Spinal cord (tissue), 10 donors: ENCODE results near the gene TEAD2. TPM values are rescaled to one million over a fixed set of nuclear protein-coding genes. Genes with fewer than 3 reads are reported as not detected.

Experiments
- DNase-seq, 6 donors: peaks; one replicate each; pipeline versions ENCODE4 v3.0.0 to v3.0.0-alpha.2; 2013 to 2015; ENCODE audit warnings: low spot score in 6 of 6, low read depth in 4 of 6
- H3K27ac ChIP-seq: one replicate; pipeline ENCODE4 v1.5.1; 2013; ENCODE audit warnings: low read depth, low read length, control low read depth
- H3K27me3 ChIP-seq: one replicate; pipeline ENCODE4 v1.6.1; 2013; ENCODE audit warnings: low read length; ENCODE audit not compliant: control insufficient read depth, insufficient read depth
- H3K36me3 ChIP-seq: one replicate; pipeline ENCODE4 v1.6.1; 2013; ENCODE audit warnings: low read length; ENCODE audit not compliant: control insufficient read depth, insufficient read depth
- H3K4me1 ChIP-seq: one replicate; pipeline ENCODE4 v1.6.1; 2013; ENCODE audit warnings: low read length; ENCODE audit not compliant: control insufficient read depth, insufficient read depth
- H3K4me3 ChIP-seq: one replicate; pipeline ENCODE4 v1.5.1; 2013; ENCODE audit warnings: low read depth, low read length, control low read depth
- H3K9me3 ChIP-seq: one replicate; pipeline ENCODE4 v1.6.1; 2013; ENCODE audit warnings: low read length; ENCODE audit not compliant: control insufficient read depth, insufficient read depth
- WGBS: methylation state at CpG from one replicate; pipeline ENCODE4 v1.1.5; 2013; ENCODE audit warnings: missing lambda C conversion rate; ENCODE audit not compliant: insufficient coverage; 5-methylcytosine and 5-hydroxymethylcytosine counted together
- polyA plus RNA-seq, 2 donors: library from polyadenylated mRNA; unstranded; fragments of 120-200 nt; gene quantifications; one replicate each; pipeline ENCODE4 v1.2.1, GENCODE V29; 2013; ENCODE audit not compliant: insufficient read length in 2 of 2
- total RNA-seq, 2 donors: library from RNA; depleted of rRNA in 1 of 2; stranded (reverse); fragments of 120-200 nt in 1 of 2; fragments of >200 nt in 1 of 2; gene quantifications; one replicate each; pipeline versions ENCODE4 v1.2.3 to v1.2.4, GENCODE V29; 2013 to 2014
- donor health status: healthy.

The TEAD2 gene
- total and polyA plus RNA-seq, 4 donors, result 10.6 to 35.6 (median 33.3) TPM

DNA sequence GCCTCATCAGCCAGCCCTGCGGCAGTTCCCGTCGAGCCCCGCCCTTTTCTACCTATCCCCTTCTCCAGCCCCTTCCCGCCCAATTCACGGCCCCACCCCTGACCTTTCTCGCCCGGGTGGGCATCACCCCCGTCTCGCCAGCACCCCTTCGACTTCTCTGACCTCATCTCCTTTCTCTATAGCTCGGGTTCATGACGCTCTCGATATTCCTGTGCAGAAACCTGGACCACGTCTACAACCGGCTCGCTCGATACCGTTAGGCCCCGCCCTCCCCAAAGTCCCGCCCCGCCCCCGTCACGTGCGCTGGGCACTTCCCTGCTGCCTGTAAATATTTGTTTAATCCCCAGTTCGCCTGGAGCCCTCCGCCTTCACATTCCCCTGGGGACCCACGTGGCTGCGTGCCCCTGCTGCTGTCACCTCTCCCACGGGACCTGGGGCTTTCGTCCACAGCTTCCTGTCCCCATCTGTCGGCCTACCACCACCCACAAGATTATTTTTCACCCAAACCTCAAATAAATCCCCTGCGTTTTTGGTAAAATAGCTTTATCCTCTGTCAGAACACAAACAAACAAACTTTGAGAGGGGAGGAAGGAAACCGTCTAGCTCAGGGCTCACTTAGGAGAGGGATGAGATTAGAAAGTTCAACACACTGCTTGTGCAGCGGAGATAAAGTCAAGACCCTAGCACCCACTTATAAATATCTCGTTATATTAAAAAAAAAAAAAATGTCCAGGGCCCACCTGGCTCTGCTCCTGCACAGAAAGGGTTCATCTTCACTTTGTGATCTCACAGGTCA lies 21.9 kb downstream of the TEAD2 start:
- DNase-seq, result peak in 2 of 6 donors; percentile 41 to 79

DNA sequence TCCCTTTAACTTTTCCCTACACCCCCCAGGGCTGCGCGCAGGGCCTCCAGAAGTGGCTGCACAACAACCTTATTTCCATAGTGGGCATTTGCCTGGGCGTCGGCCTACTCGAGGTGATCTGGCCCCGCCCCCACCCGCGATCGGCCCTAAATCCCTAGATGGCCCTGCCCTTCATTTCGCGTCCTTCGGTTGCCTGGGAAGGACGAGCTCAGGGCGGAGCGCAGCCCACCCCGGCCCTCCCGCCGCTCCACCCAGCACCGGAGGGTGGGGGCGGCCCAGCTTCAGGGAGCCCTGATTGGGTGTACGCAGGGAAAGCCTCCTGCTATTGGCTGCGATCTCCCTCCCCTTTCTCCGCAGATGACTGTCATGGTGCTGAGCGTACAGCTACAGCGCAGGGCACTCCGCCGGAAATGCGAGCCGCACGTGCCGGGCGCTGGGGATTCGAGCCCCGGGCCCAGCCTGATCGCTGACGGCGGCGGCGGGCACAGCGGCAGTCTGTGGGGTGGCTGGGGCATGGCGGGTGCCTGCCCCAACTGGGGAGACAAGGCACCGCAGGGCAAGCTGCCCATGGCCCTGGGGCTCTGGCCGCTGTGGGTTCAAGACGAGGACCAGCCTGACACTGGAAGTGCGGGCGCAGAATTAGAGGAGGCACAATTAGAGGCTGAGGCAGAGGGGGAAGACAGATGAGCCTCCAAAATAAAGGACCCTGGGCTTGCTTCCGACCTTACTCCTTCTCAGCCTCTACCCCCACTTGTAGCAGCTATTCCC lies 22.7 kb downstream of the TEAD2 start:
- H3K9me3 ChIP-seq, result no peaks in the 10 kb centered on the region
- peak overlapping the region; percentile 69 for H3K27ac ChIP-seq
- H3K4me3 ChIP-seq, result peak overlapping the region; percentile 31
- peaks cover 33% of the 10 kb centered on the region for H3K36me3 ChIP-seq
- 3% methylated on average over 45 of the region's 47 CpGs for WGBS
- peaks cover 4% of the 10 kb centered on the region for H3K27me3 ChIP-seq
- peak; percentile 76 to 99 (median 87) for DNase-seq
- peaks cover 33% of the 10 kb centered on the region for H3K4me1 ChIP-seq

More for the DNA sequence above, 21.9 kb downstream of the TEAD2 start:
- Histone ChIP-seq H3K36me3 (peaks cover 34% of the 10 kb centered on the region), H3K27me3 (peaks cover 4% of the 10 kb centered on the region), H3K4me3 (peak overlapping the region; percentile 28), H3K27ac (peak overlapping the region; percentile 69), H3K4me1 (peaks cover 37% of the 10 kb centered on the region), H3K9me3 (no peaks in the 10 kb centered on the region)
- 9% methylated on average over 32 of the region's 36 CpGs for WGBS

DNA sequence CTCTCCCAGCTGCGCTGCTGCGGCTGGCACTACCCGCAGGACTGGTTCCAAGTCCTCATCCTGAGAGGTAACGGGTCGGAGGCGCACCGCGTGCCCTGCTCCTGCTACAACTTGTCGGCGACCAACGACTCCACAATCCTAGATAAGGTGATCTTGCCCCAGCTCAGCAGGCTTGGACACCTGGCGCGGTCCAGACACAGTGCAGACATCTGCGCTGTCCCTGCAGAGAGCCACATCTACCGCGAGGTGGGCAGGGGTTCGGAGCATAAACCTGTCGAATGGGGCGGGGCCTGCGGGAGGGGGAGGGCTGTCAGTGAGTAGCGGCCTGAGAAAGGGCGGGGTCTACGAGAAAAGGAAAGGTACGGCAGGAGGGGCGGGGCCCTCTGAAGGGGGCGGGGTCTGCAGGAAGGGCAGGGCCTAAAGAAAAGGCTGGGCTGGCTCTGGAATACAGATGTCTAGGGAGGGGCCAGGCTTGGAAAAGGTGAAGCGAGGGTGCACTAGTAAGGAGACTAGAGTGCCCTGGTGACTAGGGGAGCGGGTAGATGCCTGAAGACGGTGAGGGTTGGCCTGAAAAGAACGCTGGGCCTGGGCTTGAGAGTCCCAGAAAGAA lies 23.4 kb downstream of the TEAD2 start:
- WGBS, result 3% methylated on average over 28 of the region's 30 CpGs
- Histone ChIP-seq H3K4me3 (peak overlapping the region; percentile 31), H3K27ac (peak overlapping the region; percentile 11), H3K27me3 (peaks cover 4% of the 10 kb centered on the region), H3K9me3 (no peaks in the 10 kb centered on the region), H3K36me3 (peaks cover 30% of the 10 kb centered on the region), H3K4me1 (peaks cover 33% of the 10 kb centered on the region)
- peak in 3 of 6 donors; percentile 48 to 91 (median 61) for DNase-seq

DNA sequence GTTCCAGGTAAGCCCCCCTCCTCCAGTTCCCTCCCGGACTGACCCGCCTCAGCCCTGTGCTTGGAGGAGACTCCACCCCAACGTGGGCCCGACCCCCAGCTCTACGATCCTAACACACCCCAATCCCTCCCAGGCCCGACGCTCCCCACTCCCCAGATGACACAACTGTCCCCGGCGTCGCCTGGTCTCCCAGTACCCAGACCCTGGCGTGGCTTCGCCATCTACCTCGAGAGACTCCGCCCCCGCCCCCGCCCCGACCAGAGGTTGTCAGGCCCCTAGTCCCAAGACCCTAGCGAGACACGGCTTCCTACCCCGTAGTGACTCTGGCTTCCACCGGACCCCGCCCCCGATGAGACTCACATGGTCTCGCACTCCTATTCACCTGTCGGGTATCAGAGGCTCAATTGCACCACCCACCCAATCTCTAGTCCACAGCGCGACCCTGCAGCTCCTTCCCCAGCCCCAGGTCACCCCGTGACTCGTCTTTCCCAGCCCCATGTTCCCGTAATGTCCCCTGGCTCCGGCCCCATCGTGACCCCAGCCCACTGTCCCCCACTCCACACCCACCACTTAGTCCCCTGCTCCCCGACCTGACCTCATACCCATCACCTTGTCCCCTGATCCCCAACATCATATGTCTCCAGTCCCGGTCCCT lies 24.1 kb downstream of the TEAD2 start:
- peaks cover 23% of the 10 kb centered on the region for H3K36me3 ChIP-seq
- no peak overlapping the region for H3K27ac ChIP-seq
- DNase-seq, result no peak
- 8% methylated on average over 34 of the region's 34 CpGs for WGBS
- H3K9me3 ChIP-seq, result no peaks in the 10 kb centered on the region
- peaks cover 33% of the 10 kb centered on the region for H3K4me1 ChIP-seq
- H3K27me3 ChIP-seq, result peaks cover 4% of the 10 kb centered on the region
- H3K4me3 ChIP-seq, result no peak overlapping the region

DNA sequence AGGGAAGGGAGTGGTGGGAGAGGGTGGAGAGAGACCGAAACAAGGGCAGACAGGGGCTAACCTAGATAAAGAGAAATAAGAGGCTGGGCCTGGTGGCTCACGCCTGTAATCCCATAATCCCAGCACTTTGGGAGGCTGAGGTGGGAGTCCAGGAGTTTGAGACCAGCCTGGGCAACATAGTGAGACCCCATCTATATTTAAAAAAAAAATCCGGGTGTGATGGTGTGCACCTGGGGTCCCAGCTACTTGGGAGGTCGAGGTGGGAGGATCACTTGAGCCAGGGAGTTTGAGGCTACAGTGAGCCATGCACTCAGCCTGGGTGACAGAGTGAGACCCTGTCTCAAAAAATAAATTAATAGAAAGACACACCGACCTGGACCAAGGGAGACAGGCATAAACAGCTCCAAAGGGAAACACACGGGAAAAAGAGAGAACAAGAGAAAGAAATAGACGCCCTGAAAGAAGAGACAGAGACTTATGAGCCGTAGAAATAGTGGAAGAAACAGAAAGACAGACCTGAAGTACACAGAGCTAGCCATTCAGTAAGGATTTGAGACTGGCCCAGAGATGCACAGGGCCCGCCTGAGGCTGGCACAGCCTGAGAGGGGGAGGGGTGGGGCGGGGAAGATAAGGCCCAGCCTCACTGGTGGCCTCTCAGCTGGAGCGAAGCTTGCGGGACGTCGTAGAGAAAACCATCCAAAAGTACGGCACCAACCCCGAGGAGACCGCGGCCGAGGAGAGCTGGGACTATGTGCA lies 24.8 kb downstream of the TEAD2 start:
- Histone ChIP-seq H3K9me3 (no peaks in the 10 kb centered on the region), H3K27me3 (peaks cover 4% of the 10 kb centered on the region), H3K27ac (no peak overlapping the region), H3K36me3 (peaks cover 17% of the 10 kb centered on the region), H3K4me3 (no peak overlapping the region), H3K4me1 (peaks cover 33% of the 10 kb centered on the region)
- WGBS, result 45% methylated on average over 14 of the region's 19 CpGs
- no peak for DNase-seq

DNA sequence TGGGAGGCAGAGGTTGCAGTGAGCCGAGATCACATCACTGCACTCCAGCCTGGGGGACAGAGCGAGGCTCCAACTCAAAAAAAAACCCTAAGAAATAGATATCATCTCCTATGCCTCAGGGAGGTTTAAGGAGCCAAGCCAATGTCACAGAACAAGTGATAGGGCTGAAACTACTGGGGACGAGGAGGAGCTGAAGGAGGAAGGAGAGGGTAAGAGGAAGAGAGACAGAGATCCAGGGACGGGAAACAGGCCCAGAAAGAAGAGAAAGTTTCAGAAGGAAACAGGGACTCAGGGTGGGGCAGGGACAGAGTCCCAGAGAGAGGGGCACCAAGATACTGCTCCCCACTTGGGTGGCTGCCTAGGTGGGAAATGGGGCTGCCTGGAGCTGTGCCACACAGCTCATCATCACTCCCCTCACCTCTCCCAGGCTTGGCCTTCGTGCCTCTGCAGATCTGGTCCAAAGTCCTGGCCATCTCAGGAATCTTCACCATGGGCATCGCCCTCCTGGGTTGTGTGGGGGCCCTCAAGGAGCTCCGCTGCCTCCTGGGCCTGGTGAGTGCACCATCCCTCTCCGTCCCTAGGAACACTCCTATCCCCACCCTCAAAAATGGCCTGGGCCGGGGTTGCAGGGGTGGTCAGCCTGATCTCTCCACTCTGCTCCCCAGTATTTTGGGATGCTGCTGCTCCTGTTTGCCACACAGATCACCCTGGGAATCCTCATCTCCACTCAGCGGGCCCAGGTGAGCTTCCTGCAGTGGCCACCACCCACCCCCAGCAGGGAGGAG lies 25.5 kb downstream of the TEAD2 start:
- H3K4me3 ChIP-seq, result no peak overlapping the region
- H3K27ac ChIP-seq, result no peak overlapping the region
- no peaks in the 10 kb centered on the region for H3K9me3 ChIP-seq
- H3K4me1 ChIP-seq, result peaks cover 33% of the 10 kb centered on the region
- DNase-seq, result no peak
- 90% methylated on average over 8 of the region's 10 CpGs for WGBS
- H3K36me3 ChIP-seq, result peaks cover 14% of the 10 kb centered on the region
- H3K27me3 ChIP-seq, result peaks cover 4% of the 10 kb centered on the region

DNA sequence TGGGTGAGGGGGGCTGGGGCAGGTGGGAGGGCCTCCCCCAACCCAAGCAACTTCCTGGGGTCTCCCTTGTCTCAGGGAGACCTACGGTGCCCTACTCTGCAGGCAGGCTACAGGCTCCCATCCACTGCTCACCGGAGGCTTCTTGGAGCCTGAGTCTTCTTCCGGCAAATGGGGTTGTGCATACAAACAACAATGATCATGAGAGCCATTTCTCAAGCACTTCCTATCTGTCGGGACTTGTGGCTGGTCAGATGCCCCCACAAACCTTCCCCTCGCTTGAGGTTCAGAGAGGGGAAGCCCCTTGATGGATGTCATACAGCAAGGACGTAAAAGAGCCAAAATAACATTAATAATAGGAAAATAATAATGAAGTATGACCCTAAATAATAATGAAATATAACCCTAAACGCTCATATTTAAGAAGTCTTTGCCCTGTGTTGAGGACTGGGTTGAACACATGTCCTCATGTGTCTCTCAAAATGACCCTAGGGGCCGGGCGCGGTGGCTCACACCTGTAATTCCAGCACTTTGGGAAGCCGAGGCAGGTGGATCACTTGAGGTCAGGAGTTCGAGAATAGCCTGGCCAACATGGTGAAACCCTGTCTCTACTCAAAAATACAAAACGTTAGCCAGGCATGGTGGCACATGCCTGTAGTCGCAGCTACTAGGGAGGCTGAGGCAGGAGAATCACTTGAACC lies 26.3 kb downstream of the TEAD2 start:
- H3K9me3 ChIP-seq, result no peaks in the 10 kb centered on the region
- peaks cover 31% of the 10 kb centered on the region for H3K4me1 ChIP-seq
- no peak overlapping the region for H3K27ac ChIP-seq
- H3K27me3 ChIP-seq, result peaks cover 4% of the 10 kb centered on the region
- no peak overlapping the region for H3K4me3 ChIP-seq
- 91% methylated on average over 11 of the region's 14 CpGs for WGBS
- DNase-seq, result no peak
- peaks cover 9% of the 10 kb centered on the region for H3K36me3 ChIP-seq

DNA sequence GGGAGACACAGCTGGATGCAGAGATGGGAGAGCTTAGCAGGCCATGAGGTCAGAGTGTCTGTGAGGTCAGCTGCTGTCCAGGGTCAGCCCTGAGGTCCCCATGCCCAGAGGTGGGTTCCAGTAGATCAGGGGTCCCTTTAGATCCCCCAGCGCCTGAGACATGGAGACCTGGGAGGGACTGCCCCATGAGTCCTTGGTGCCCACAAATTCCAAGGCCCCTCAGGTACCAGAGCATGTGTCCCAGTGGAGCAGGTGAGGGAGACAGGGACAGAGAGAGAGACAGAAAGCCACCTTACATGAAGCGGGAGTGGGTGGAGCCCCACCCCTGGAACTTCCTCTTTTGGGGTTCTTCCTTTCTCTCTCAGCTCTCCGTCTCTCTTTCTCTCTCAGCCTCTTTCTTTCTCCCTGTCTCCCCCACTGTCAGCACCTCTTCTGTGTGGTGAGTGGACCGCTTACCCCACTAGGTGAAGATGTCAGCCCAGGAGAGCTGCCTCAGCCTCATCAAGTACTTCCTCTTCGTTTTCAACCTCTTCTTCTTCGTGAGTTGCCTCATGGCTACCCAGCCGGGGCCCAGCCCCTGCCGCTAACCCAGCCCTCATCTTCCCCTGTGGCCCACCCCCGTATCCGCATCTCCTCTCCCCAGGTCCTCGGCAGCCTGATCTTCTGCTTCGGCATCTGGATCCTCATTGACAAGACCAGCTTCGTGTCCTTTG lies 27.0 kb downstream of the TEAD2 start, which contains the start of gene CD37:
Gene CD37 (plus strand): TSS at position 336 of the 713 bp plus-strand sequence. CDS start 135 bp downstream, at position 471.
- no peak within 1 kb of the TSS for H3K27ac ChIP-seq
- H3K4me3 ChIP-seq, result no peak within 1 kb of the TSS
- H3K36me3 ChIP-seq, result peaks cover 9% of the 10 kb centered on the region
- WGBS, result 85% methylated on average over 8 of the region's 13 CpGs
- H3K4me1 ChIP-seq, result peaks cover 28% of the 10 kb centered on the region
- peaks cover 4% of the 10 kb centered on the region for H3K27me3 ChIP-seq
- no peak for DNase-seq
- H3K9me3 ChIP-seq, result no peaks in the 10 kb centered on the region
